ENCODE results near the gene VGLL3.
"Not testable (repeated sequence)": the region's sequence is repeated elsewhere in the genome, so short reads cannot be mapped to it uniquely, and the experiment has no call there.

VGLL3 gene

DNA sequence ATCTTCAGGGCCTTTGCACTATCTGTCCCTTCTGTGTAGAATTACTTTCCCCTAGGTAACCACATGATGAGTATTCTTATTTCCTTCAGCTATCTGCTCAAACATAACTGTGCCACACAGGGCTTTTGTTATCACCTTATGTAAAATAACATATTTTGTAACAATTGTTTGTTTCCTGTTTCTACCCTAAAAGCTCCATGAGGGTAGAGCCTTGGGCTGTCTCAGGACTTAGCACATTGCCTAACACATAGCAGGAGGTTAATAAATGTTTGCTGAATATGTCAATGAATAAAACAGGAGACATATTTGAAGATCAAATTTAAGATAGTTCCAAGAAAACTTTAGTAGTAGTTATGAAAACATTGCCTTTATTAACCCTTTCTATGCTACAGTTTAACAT lies 14.7 kb downstream of the VGLL3 start:
- ATAC-seq (ENCODE audit: insufficient read depth, low read depth): no peak
- DNase-seq: no peak
- H4K20me1 ChIP-seq (ENCODE audit: insufficient read depth, low read length): no peaks in the 10 kb centered on the region
- H3K4me1 ChIP-seq (ENCODE audit: insufficient read depth, low read length): no peaks in the 10 kb centered on the region
- no peak overlapping the region for H3K4me3 ChIP-seq (ENCODE audit: low read depth in 1 of 2, low read length in 2 of 2)
- no peak overlapping the region for H3K9ac ChIP-seq (ENCODE audit: low read depth, low read length)
- no peak overlapping the region for H3K27ac ChIP-seq (ENCODE audit: low read length)
- TF ChIP-seq CTCF (IDR thresholded peaks at IDR 0.05; ENCODE audit: borderline replicate concordance, extremely low read depth, low read length, poor library complexity, severe bottlenecking) (no peak), EZH2 (IDR thresholded peaks at IDR 0.05; ENCODE audit: borderline replicate concordance, low read depth, low read length, severe bottlenecking) (no peak)
- H3K27me3 ChIP-seq (ENCODE audit: insufficient read depth, low read length, poor library complexity): no peaks in the 10 kb centered on the region
- H3K79me2 ChIP-seq (ENCODE audit: insufficient read depth, low read length): no peaks in the 10 kb centered on the region
- no peak overlapping the region for H2AFZ ChIP-seq (ENCODE audit: low read depth, low read length)
- H3K4me2 ChIP-seq (ENCODE audit: insufficient read depth, low read length): no peak overlapping the region
- no peaks in the 10 kb centered on the region for H3K9me3 ChIP-seq (ENCODE audit: insufficient read depth, low read length, severe bottlenecking)
- no peaks in the 10 kb centered on the region for H3K36me3 ChIP-seq (ENCODE audit: insufficient read depth, low read length)

DNA sequence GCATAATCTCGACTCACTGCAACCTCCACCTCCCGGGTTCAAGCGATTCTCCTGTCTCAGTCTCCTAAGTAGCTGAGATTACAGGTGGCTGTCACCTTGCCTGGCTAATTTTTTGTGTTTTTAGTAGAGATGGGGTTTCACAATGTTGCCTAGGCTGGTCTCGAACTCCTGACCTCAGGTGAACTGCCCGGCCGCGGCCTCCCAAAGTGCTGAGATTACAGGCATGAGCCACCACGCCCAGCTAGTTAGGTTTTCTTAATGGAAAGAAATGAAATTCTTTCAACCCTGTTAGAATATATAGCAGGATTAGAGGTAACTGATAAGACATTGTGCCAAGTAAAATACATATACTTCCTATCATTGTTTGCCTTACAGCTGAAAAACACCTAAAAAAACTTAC lies 16.8 kb downstream of the VGLL3 start:
- not testable (repeated sequence) for H2AFZ ChIP-seq (ENCODE audit: low read depth, low read length); H3K4me1 ChIP-seq (ENCODE audit: insufficient read depth, low read length); H4K20me1 ChIP-seq (ENCODE audit: insufficient read depth, low read length); H3K4me2 ChIP-seq (ENCODE audit: insufficient read depth, low read length); H3K9ac ChIP-seq (ENCODE audit: low read depth, low read length); H3K27me3 ChIP-seq (ENCODE audit: insufficient read depth, low read length, poor library complexity); ATAC-seq (ENCODE audit: insufficient read depth, low read depth); H3K27ac ChIP-seq (ENCODE audit: low read length); H3K79me2 ChIP-seq (ENCODE audit: insufficient read depth, low read length); DNase-seq; H3K9me3 ChIP-seq (ENCODE audit: insufficient read depth, low read length, severe bottlenecking); H3K4me3 ChIP-seq (ENCODE audit: low read depth in 1 of 2, low read length in 2 of 2); H3K36me3 ChIP-seq (ENCODE audit: insufficient read depth, low read length)

DNA sequence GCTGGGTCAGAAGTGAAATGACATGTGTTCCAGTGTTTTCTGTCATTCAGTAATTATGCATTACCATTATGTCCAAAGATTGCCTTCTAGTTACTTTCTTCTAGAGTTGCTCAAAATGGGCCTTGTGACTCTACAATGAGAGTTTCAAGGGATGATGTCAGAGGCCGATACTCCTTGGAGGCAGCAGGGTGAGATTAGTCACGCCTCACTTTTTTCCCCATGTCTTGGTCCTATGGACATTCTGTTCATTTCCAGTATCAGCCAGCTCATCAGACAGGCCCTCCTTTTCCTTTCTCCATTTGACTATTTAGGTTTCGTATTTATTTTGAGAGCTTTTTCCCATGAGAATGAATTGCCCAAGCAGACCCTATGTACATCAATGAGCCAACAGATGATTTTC lies 17.5 kb downstream of the VGLL3 start:
- no peaks in the 10 kb centered on the region for H3K79me2 ChIP-seq (ENCODE audit: insufficient read depth, low read length)

GRCh38 chr3:86969500-86970189 lies 21.3 kb downstream of the VGLL3 start:
- Histone ChIP-seq H3K9me3 (ENCODE audit: insufficient read depth, low read length, severe bottlenecking) (no peaks in the 10 kb centered on the region), H3K79me2 (ENCODE audit: insufficient read depth, low read length) (no peaks in the 10 kb centered on the region), H3K9ac (ENCODE audit: low read depth, low read length) (no peak overlapping the region), H4K20me1 (ENCODE audit: insufficient read depth, low read length) (no peaks in the 10 kb centered on the region), H3K4me3 (ENCODE audit: low read depth in 1 of 2, low read length in 2 of 2) (no peak overlapping the region), H3K4me1 (ENCODE audit: insufficient read depth, low read length) (no peaks in the 10 kb centered on the region), H2AFZ (ENCODE audit: low read depth, low read length) (no peak overlapping the region), H3K27ac (ENCODE audit: low read length) (no peak overlapping the region), H3K36me3 (ENCODE audit: insufficient read depth, low read length) (no peaks in the 10 kb centered on the region), H3K27me3 (ENCODE audit: insufficient read depth, low read length, poor library complexity) (no peaks in the 10 kb centered on the region), H3K4me2 (ENCODE audit: insufficient read depth, low read length) (no peak overlapping the region)
- TF ChIP-seq EZH2 (IDR thresholded peaks at IDR 0.05; ENCODE audit: borderline replicate concordance, low read depth, low read length, severe bottlenecking) (no peak), CTCF (IDR thresholded peaks at IDR 0.05; ENCODE audit: borderline replicate concordance, extremely low read depth, low read length, poor library complexity, severe bottlenecking) (peak; percentile 69)
- peak; percentile 23 for DNase-seq
- peak; percentile 45; the same call in 1 of the 3 replicates for ATAC-seq (ENCODE audit: insufficient read depth, low read depth)

More for the DNA sequence above, 17.5 kb downstream of the VGLL3 start:
- no peak for ATAC-seq (ENCODE audit: insufficient read depth, low read depth)
- Histone ChIP-seq H3K27ac (ENCODE audit: low read length) (no peak overlapping the region), H3K4me3 (ENCODE audit: low read depth in 1 of 2, low read length in 2 of 2) (no peak overlapping the region), H3K36me3 (ENCODE audit: insufficient read depth, low read length) (no peaks in the 10 kb centered on the region), H3K9ac (ENCODE audit: low read depth, low read length) (no peak overlapping the region), H4K20me1 (ENCODE audit: insufficient read depth, low read length) (no peaks in the 10 kb centered on the region), H3K4me1 (ENCODE audit: insufficient read depth, low read length) (no peaks in the 10 kb centered on the region), H3K4me2 (ENCODE audit: insufficient read depth, low read length) (no peak overlapping the region), H3K9me3 (ENCODE audit: insufficient read depth, low read length, severe bottlenecking) (no peaks in the 10 kb centered on the region), H2AFZ (ENCODE audit: low read depth, low read length) (no peak overlapping the region), H3K27me3 (ENCODE audit: insufficient read depth, low read length, poor library complexity) (no peaks in the 10 kb centered on the region)
- no peak for DNase-seq
- TF ChIP-seq CTCF (IDR thresholded peaks at IDR 0.05; ENCODE audit: borderline replicate concordance, extremely low read depth, low read length, poor library complexity, severe bottlenecking) (no peak), EZH2 (IDR thresholded peaks at IDR 0.05; ENCODE audit: borderline replicate concordance, low read depth, low read length, severe bottlenecking) (no peak)
